ENCODE results near the gene CXCL13. TPM values are rescaled to one million over a fixed set of nuclear protein-coding genes. Genes with fewer than 3 reads are reported as not detected.

Gene CXCL13
- total and polyA plus RNA-seq, 2 of the 13 experiments (the other 11 are each of a cell fraction or from before 2014, with no cell fraction given), result not detected

DNA sequence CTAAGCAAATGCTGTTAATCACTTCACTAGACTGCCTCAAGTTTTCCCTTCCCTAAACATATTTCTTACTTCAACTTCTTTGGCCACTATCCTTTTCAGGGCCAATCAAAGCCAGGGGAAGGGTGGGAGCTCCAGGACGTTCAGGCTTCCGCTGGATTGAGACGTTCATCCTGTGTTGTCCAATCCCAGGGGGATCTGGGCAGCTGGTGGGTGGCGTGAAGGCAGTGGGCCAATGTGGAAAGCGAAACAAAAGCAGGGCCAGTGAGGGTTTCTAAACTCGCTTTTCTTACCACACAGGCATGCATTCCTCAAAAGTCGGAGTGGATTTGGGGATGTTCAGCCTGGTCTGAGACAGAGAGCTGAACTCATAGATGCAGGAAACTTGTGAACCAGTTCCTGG is 7.6 kb downstream of the CXCL13 start:
- BruUV-seq (replicated peaks), result no TSS peak
- TF ChIP-seq, protein P1, sequence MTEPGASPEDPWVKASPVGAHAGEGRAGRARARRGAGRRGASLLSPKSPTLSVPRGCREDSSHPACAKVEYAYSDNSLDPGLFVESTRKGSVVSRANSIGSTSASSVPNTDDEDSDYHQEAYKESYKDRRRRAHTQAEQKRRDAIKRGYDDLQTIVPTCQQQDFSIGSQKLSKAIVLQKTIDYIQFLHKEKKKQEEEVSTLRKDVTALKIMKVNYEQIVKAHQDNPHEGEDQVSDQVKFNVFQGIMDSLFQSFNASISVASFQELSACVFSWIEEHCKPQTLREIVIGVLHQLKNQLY (CRISPR knock-in tag; IDR thresholded peaks at IDR 0.05), result no peak
- TF ChIP-seq, protein P2, sequence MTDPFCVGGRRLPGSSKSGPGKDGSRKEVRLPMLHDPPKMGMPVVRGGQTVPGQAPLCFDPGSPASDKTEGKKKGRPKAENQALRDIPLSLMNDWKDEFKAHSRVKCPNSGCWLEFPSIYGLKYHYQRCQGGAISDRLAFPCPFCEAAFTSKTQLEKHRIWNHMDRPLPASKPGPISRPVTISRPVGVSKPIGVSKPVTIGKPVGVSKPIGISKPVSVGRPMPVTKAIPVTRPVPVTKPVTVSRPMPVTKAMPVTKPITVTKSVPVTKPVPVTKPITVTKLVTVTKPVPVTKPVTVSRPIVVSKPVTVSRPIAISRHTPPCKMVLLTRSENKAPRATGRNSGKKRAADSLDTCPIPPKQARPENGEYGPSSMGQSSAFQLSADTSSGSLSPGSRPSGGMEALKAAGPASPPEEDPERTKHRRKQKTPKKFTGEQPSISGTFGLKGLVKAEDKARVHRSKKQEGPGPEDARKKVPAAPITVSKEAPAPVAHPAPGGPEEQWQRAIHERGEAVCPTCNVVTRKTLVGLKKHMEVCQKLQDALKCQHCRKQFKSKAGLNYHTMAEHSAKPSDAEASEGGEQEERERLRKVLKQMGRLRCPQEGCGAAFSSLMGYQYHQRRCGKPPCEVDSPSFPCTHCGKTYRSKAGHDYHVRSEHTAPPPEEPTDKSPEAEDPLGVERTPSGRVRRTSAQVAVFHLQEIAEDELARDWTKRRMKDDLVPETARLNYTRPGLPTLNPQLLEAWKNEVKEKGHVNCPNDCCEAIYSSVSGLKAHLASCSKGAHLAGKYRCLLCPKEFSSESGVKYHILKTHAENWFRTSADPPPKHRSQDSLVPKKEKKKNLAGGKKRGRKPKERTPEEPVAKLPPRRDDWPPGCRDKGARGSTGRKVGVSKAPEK (CRISPR knock-in tag; IDR thresholded peaks at IDR 0.05; ENCODE audit: borderline replicate concordance), result no peak
- no peak for TF ChIP-seq GATAD1 (CRISPR knock-in tag; IDR thresholded peaks at IDR 0.05)
- H3K27me3 ChIP-seq (ENCODE audit: control insufficient read depth in 1 of 2, insufficient read depth in 2 of 2, low read length in 2 of 2), result peaks cover 0 to 13% of the 10 kb centered on the region in 2 experiments; a peak in 2 of 5 replicates
- in situ Hi-C loops (cut with HindIII; ENCODE audit: extremely low pct_ligation_motif_present, low pct_unique_long_range_greater_than_20kb), result no loop called here
- FAIRE-seq (no peak), DNase-seq (ENCODE audit: low spot score) (no peak), ATAC-seq (no peak)
- H3K27ac ChIP-seq (ENCODE audit: extremely low read length, insufficient read depth, low read length), result no peak overlapping the region
- intact Hi-C loops (cut with micrococcal nuclease; ENCODE audit: unreplicated experiment), result no loop called here
- POLR2A ChIA-PET, result no interaction called here
- no peak overlapping the region for H3K4me2 ChIP-seq (ENCODE audit: low read depth, low read length)
- CTCF ChIA-PET (ENCODE audit: low intra/inter-chr PET ratio, low total read pairs), result no interaction called here
- no peak overlapping the region for H2AFZ ChIP-seq (ENCODE audit: low read length)
- H3K9ac ChIP-seq (ENCODE audit: insufficient read depth, low read depth, low read length), result no peak overlapping the region
- H3K79me2 ChIP-seq (ENCODE audit: insufficient read depth, low read length), result no peaks in the 10 kb centered on the region
- 43% methylated on average over 7 of the region's 7 CpGs for WGBS (ENCODE audit: low lambda C conversion rate)
- no peaks in the 10 kb centered on the region for H3K9me3 ChIP-seq (ENCODE audit: low read length)
- no peaks in the 10 kb centered on the region for H3K36me3 ChIP-seq (replicated peaks in 1 of 2; ENCODE audit: control insufficient read depth in 1 of 2, insufficient read depth in 2 of 2, low read length in 2 of 2)
- H3K4me1 ChIP-seq (ENCODE audit: insufficient read depth, low read length), result no peaks in the 10 kb centered on the region
- no peak overlapping the region for H3K4me3 ChIP-seq (replicated peaks in 1 of 3; ENCODE audit: insufficient read depth in 1 of 3, low read depth in 2 of 3, low read length in 3 of 3)
- H4K20me1 ChIP-seq (ENCODE audit: insufficient read depth, low read length), result no peaks in the 10 kb centered on the region

DNA sequence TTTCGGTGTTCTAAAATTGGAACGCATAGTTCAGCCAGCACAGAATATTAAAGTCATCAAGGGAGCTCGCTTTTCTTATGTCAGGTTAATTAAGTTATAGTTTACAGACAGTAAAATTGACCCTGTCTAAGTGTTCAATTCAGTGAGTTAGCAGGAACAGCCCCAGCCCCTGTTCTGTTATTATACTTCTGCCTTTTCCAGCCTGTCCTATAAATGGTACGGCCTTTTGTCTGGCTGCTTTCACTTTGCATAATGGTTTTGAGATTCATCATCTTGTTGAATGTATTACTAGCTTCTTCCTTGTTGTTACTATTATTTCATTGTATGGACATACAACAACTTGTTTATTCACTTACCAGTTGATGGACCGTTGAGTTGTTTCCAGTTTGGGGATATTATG is 9.5 kb downstream of the CXCL13 start:
- FAIRE-seq (no peak), DNase-seq (ENCODE audit: low spot score) (no peak), ATAC-seq (no peak)
- no peak overlapping the region for H3K9ac ChIP-seq (ENCODE audit: insufficient read depth, low read depth, low read length)
- H3K36me3 ChIP-seq (replicated peaks in 1 of 2; ENCODE audit: control insufficient read depth in 1 of 2, insufficient read depth in 2 of 2, low read length in 2 of 2), result no peaks in the 10 kb centered on the region
- in situ Hi-C loops (cut with HindIII; ENCODE audit: extremely low pct_ligation_motif_present, low pct_unique_long_range_greater_than_20kb), result loop anchor here (5.0 kb wide), 1 partner anchor 82 kb away; no protein-coding TSS in a partner anchor
- WGBS (ENCODE audit: low lambda C conversion rate), result 45% methylated on average over 5 of the region's 5 CpGs
- CTCF ChIA-PET (ENCODE audit: low intra/inter-chr PET ratio, low total read pairs), result no interaction called here
- H3K27me3 ChIP-seq (ENCODE audit: control insufficient read depth in 1 of 2, insufficient read depth in 2 of 2, low read length in 2 of 2), result peaks cover 0 to 13% of the 10 kb centered on the region in 2 experiments; a peak in 2 of 5 replicates
- no peaks in the 10 kb centered on the region for H3K9me3 ChIP-seq (ENCODE audit: low read length)
- H4K20me1 ChIP-seq (ENCODE audit: insufficient read depth, low read length), result no peaks in the 10 kb centered on the region
- no peak overlapping the region for H2AFZ ChIP-seq (ENCODE audit: low read length)
- no peak overlapping the region for H3K4me2 ChIP-seq (ENCODE audit: low read depth, low read length)
- intact Hi-C loops (cut with micrococcal nuclease; ENCODE audit: unreplicated experiment), result loop anchor here (5.0 kb wide), 1 partner anchor 228 kb away; no protein-coding TSS in a partner anchor
- H3K4me3 ChIP-seq (replicated peaks in 1 of 3; ENCODE audit: insufficient read depth in 1 of 3, low read depth in 2 of 3, low read length in 3 of 3), result no peak overlapping the region
- POLR2A ChIA-PET, result no interaction called here
- no peak overlapping the region for H3K27ac ChIP-seq (ENCODE audit: extremely low read length, insufficient read depth, low read length)
- BruUV-seq (replicated peaks), result no TSS peak
- no peaks in the 10 kb centered on the region for H3K79me2 ChIP-seq (ENCODE audit: insufficient read depth, low read length)
- H3K4me1 ChIP-seq (ENCODE audit: insufficient read depth, low read length), result no peaks in the 10 kb centered on the region
- TF ChIP-seq MBD4 (IDR thresholded peaks at IDR 0.05; ENCODE audit: borderline replicate concordance, low read length) (no peak), CBX1 (IDR thresholded peaks at IDR 0.05; ENCODE audit: low read depth) (no peak), PRMT3 (CRISPR knock-in tag; IDR thresholded peaks at IDR 0.05; ENCODE audit: borderline replicate concordance, low read depth) (no peak), TSC22D2 (CRISPR knock-in tag; IDR thresholded peaks at IDR 0.05; ENCODE audit: borderline replicate concordance) (no peak), ZNF547 (CRISPR knock-in tag; IDR thresholded peaks at IDR 0.05) (no peak), MED13 (CRISPR knock-in tag; IDR thresholded peaks at IDR 0.05) (no peak), MTA1 (CRISPR knock-in tag; IDR thresholded peaks at IDR 0.05; ENCODE audit: borderline replicate concordance) (no peak), HNRNPK (IDR thresholded peaks at IDR 0.05; ENCODE audit: low read depth, low read length, poor library complexity, severe bottlenecking) (no peak), SALL2 (CRISPR knock-in tag; IDR thresholded peaks at IDR 0.05) (no peak)
- TF ChIP-seq, protein P3, sequence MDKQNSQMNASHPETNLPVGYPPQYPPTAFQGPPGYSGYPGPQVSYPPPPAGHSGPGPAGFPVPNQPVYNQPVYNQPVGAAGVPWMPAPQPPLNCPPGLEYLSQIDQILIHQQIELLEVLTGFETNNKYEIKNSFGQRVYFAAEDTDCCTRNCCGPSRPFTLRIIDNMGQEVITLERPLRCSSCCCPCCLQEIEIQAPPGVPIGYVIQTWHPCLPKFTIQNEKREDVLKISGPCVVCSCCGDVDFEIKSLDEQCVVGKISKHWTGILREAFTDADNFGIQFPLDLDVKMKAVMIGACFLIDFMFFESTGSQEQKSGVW (CRISPR knock-in tag; IDR thresholded peaks at IDR 0.05; ENCODE audit: borderline replicate concordance), result no peak
